ENCODE measurements around the gene KIAA2012. TPM values are rescaled to one million over a fixed set of nuclear protein-coding genes. Genes with fewer than 3 reads are reported as not detected.

The KIAA2012 gene
- total RNA-seq, 2 experiments from 2014 or later = not detected

DNA sequence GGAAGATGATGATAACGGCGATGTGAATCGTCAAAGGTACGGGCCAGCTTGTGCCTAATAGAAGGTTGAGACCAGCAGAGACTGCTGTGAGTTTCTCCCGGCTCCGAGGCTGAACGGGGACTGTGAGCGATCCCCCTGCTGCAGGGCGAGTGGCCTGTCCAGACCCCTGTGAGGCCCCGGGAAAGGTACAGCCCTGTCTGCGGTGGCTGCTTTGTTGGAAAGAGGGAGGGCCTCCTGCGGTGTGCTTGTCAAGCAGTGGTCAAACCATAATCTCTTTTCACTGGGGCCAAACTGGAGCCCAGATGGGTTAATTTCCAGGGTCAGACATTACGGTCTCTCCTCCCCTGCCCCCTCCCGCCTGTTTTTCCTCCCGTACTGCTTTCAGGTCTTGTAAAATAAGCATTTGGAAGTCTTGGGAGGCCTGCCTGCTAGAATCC lies 36.4 kb upstream of the KIAA2012 start:
- ChIA-PET CTCF (no interaction called here), POLR2A (no interaction called here)
- Mint-ChIP-seq H3K36me3 (ENCODE audit: low read depth) (peaks cover 4% of the 10 kb centered on the region), H3K9me3 (no peaks in the 10 kb centered on the region), H3K4me3 (no peak overlapping the region), H3K27ac (no peak overlapping the region), H3K4me1 (peaks cover 13% of the 10 kb centered on the region), H3K27me3 (peaks cover 45% of the 10 kb centered on the region)
- DNase-seq = no peak

DNA sequence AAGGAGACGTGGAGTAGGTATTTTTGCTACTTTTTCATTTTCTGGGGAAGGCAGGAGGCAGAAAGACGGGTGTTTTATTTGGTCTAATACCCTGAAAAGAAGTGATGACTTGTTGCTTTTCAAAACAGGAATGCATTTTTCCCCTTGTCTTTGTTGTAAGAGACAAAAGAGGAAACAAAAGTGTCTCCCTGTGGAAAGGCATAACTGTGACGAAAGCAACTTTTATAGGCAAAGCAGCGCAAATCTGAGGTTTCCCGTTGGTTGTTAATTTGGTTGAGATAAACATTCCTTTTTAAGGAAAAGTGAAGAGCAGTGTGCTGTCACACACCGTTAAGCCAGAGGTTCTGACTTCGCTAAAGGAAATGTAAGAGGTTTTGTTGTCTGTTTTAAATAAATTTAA lies 36.0 kb upstream of the KIAA2012 start:
- Mint-ChIP-seq H3K27ac (no peak overlapping the region), H3K9me3 (no peaks in the 10 kb centered on the region), H3K36me3 (ENCODE audit: low read depth) (peaks cover 4% of the 10 kb centered on the region), H3K27me3 (peaks cover 41% of the 10 kb centered on the region), H3K4me3 (no peak overlapping the region), H3K4me1 (peaks cover 11% of the 10 kb centered on the region)
- DNase-seq = no peak
- POLR2A ChIA-PET = no interaction called here
- CTCF ChIA-PET = no interaction called here

DNA sequence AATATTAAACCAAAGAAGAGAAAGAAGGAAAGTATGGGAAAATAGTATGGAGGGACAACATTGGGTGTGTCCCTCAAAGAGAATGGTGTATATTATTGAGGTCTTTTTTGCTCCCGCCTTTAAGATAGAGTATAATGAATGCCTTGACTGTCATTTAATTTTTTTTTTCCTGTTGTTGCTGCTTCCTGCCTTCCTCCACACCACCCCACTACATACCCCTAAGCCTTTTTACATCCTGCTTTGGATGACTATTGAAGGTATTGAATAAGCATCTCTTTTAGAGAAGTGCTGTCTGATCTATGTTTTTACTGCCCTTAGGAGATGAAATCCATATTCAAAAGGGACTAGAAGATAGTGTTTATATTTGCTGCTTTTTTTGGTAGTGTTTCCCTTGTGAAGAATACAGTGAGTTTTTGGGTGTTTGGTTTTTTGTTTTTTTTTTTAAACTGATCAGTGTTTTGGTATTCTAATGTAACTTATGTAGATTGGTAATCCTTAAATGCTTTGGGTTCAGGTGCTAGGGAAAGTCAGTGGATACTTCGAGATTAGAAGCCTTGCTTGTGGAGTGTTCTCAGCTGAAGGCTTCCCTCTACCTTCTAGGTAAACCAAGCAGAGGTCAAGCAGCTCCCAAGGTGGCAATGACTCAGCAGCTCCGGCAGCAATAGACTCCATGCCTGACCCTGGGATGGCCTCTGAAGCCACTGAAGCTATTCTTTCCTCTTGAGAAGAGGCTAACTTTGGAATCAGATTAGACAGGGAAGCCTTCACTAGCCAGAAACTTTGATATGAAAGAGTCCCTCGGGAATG lies 34.4 kb upstream of the KIAA2012 start:
- Mint-ChIP-seq H3K4me3 (no peak overlapping the region), H3K9me3 (no peaks in the 10 kb centered on the region), H3K27ac (no peak overlapping the region), H3K4me1 (peaks cover 4% of the 10 kb centered on the region), H3K36me3 (ENCODE audit: low read depth) (no peaks in the 10 kb centered on the region), H3K27me3 (peaks cover 34% of the 10 kb centered on the region)
- ChIA-PET CTCF (no interaction called here), POLR2A (no interaction called here)
- DNase-seq = no peak

DNA sequence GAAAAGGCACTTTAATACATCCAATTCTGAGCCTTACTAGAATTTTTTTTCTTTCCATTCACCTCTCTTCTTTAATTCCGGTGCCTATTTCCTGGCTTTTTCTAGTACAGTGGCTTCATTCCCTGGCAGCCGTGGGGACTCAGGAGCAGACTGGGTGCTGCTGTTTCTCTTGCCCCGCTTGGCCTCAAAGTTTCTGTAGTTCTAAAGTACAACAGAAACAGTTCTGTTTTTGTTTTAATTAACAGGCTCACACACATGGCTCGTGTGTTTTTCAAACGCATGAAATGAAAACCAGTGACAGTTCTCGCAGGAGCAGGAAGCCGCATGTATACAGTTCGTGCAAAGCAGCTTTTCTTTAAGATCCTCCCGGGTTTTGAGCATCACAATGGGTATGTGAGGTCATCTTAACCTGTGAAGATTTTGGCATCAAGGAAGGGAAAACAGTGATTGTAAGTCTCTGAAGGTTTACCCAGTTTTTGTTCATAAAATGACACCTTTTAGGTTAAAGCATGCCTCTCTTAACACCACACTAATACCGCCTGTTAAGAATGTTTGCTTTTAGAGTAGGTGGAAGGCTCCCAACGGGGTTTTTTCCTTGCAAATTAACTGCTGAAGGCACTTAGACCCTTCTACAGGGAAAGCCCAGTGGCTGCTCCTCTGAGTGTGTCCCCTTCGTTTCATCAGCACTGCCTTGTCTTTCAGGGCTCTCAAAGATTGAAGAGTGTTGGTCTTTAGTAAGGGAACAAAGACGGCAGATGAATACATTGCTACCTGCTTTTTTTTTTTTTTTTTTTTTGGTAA lies 33.6 kb upstream of the KIAA2012 start:
- no peak for DNase-seq
- Mint-ChIP-seq H3K27me3 (peaks cover 35% of the 10 kb centered on the region), H3K4me3 (no peak overlapping the region), H3K9me3 (no peaks in the 10 kb centered on the region), H3K27ac (no peak overlapping the region), H3K36me3 (ENCODE audit: low read depth) (no peaks in the 10 kb centered on the region), H3K4me1 (peaks cover 4% of the 10 kb centered on the region)
- ChIA-PET POLR2A (no interaction called here), CTCF (no interaction called here)

DNA sequence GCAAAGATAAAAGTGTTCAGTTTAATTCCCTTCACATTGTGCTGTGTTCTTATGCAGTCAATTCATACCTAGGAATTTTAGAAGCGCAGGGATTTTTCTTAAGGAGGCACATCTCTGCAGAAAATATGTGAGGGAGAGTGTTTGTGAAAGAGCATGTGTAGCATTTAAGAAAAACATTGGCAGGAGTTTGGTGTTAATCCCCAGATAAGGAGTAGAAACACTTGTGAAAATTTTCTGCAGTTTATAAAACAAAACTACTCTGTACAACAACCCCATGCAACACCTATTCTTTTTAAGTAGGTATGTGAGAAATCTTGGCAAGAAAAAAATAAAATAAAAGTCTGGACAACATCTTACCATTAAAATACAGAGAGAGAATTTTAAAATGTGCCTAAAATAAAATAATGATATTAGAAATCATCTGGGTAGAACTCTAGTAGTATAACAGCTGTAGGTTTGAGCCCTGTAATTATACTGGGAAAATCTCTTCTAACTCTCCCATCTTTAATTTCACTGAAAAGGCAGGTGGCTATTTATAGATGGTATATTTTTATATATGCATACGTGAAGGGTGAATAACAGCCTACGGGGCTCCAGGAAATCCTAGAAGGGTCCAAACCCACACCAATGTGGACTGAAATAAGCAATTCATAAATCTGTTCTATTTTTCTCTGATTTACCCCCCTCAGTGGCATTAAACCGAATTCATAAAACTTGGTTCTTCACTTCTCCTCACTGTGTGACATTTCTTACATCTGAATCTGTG lies 32.8 kb upstream of the KIAA2012 start:
- H3K27me3 Mint-ChIP-seq = peaks cover 37% of the 10 kb centered on the region
- H3K4me1 Mint-ChIP-seq = no peaks in the 10 kb centered on the region
- no peak for DNase-seq
- ChIA-PET POLR2A (no interaction called here), CTCF (no interaction called here)
- no peaks in the 10 kb centered on the region for H3K36me3 Mint-ChIP-seq (ENCODE audit: low read depth)
- no peaks in the 10 kb centered on the region for H3K9me3 Mint-ChIP-seq
- H3K4me3 Mint-ChIP-seq = no peak overlapping the region
- no peak overlapping the region for H3K27ac Mint-ChIP-seq

DNA sequence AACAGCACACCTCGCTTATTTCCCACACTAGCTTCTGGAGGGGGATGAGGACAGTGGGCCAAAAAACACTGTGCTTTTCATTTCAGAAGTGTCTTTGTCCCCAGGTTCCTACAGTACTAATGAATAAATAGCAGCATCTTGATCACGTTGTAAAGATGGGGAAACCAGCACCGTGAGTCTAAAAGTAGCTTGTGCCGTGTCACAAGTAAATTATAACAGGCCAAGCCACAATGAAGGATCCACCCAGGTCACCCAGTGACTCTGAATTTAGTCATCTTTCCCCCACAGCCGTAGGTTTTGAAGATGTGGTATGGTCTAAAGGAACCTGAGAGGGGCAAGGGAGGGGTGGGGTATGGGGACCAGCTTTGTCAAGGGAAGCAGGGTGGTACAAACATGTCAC lies 30.6 kb upstream of the KIAA2012 start:
- DNase-seq = no peak
- H3K27me3 Mint-ChIP-seq = peaks cover 43% of the 10 kb centered on the region
- ChIA-PET CTCF (no interaction called here), POLR2A (no interaction called here)
- H3K36me3 Mint-ChIP-seq (ENCODE audit: low read depth) = no peaks in the 10 kb centered on the region
- H3K27ac Mint-ChIP-seq = no peak overlapping the region
- no peaks in the 10 kb centered on the region for H3K4me1 Mint-ChIP-seq
- no peak overlapping the region for H3K4me3 Mint-ChIP-seq
- no peaks in the 10 kb centered on the region for H3K9me3 Mint-ChIP-seq

DNA sequence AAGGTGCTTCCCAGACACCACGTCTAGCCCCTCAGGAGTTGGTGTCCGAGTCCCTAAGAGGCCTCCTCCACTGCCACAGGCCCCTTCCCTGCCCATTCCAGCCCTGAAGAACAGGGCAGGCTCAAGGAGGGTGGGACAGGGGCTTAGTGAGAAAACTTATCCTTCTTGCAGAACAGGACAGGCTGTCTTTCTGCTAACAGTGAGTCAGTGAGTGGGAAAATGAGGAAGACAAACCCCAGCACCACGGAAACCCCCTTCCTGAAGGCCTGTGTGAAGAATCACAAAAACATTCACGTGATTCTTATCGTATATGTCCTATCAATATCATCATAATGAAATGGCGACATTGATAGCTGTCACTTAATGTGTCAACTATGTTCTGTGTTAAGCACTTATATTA lies 29.6 kb upstream of the KIAA2012 start:
- ChIA-PET POLR2A (no interaction called here), CTCF (no interaction called here)
- Mint-ChIP-seq H3K27ac (no peak overlapping the region), H3K36me3 (ENCODE audit: low read depth) (no peaks in the 10 kb centered on the region), H3K4me1 (no peaks in the 10 kb centered on the region), H3K27me3 (peaks cover 37% of the 10 kb centered on the region), H3K4me3 (no peak overlapping the region), H3K9me3 (no peaks in the 10 kb centered on the region)
- no peak for DNase-seq

DNA sequence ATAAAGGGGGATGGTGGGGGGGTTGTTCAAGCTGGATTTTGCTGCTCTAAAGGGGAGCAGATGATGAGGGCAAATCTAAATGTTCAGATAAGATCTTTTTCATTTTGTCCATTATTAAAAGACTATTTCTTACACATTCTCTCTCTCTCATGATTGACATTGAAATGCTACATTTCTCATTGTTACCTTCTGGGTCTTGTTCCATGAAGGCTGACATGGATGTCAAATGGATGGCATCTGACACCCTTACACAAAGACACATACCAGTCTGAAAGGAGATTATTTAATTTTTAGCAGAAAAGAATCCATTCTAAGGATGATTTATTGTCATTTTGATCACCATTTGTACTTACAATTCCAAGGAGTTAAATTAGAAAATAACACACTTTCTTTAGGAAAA lies 28.3 kb upstream of the KIAA2012 start:
- H3K27ac Mint-ChIP-seq = no peak overlapping the region
- ChIA-PET POLR2A (no interaction called here), CTCF (no interaction called here)
- H3K4me1 Mint-ChIP-seq = no peaks in the 10 kb centered on the region
- no peak for DNase-seq
- no peaks in the 10 kb centered on the region for H3K36me3 Mint-ChIP-seq (ENCODE audit: low read depth)
- H3K4me3 Mint-ChIP-seq = no peak overlapping the region
- H3K9me3 Mint-ChIP-seq = no peaks in the 10 kb centered on the region
- peaks cover 32% of the 10 kb centered on the region for H3K27me3 Mint-ChIP-seq

DNA sequence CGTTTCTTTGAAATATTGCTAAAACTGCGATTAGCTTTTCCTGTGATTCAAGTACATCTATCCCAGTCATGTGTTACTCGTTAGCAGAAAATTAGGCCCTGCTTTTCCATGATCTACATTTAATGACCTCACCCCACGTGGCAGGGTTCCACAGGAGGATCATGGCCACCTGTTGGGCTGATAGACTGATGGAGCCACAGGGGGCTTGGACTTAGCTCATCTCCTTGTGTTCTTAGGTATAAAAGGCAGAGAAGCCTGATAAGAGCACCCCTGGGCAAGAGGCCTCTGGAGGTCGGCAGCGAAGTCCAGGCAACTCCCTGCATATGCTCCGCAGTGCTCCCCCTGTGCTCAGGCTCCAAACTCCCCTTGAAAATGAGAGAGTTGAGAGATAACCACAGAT lies 26.5 kb upstream of the KIAA2012 start:
- Mint-ChIP-seq H3K4me3 (no peak overlapping the region), H3K36me3 (ENCODE audit: low read depth) (no peaks in the 10 kb centered on the region), H3K4me1 (no peaks in the 10 kb centered on the region), H3K9me3 (no peaks in the 10 kb centered on the region), H3K27ac (no peak overlapping the region), H3K27me3 (peaks cover 30% of the 10 kb centered on the region)
- ChIA-PET CTCF (no interaction called here), POLR2A (no interaction called here)
- DNase-seq = no peak

DNA sequence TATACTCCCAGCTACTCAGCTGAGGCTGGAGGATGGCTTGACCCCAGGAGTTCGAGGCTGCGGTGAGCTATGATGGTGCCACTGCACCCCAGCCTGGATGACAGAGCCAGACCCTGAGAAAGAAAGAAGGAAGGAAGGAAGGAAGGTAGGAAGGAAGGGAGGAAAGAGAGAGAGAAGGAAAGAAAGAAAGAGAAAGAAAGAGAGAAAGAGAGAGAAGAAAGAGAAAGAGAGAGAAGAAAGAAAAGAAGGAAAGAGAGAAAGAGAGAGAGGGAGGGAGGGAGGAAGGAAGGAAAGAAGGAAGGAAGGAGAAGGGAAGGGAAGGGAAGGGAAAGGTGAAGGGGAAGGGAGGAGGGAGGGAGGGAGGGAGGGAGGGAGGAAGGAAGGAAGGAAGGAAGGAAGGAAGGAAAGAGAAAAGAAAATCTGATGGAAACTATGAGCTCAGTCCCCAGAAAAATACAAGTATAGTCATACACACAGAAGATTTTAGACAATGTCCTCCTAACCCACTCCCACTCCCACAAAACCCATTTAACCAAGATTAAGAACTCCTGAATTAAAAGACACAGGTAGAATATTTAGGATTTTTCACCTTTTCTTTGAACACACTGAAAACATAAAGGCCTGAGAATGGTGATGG lies 23.8 kb upstream of the KIAA2012 start:
- CTCF ChIA-PET = no interaction called here
- no peaks in the 10 kb centered on the region for H3K36me3 Mint-ChIP-seq (ENCODE audit: low read depth)
- POLR2A ChIA-PET = no interaction called here
- no peaks in the 10 kb centered on the region for H3K4me1 Mint-ChIP-seq
- no peak overlapping the region for H3K4me3 Mint-ChIP-seq
- H3K27ac Mint-ChIP-seq = no peak overlapping the region
- peaks cover 32% of the 10 kb centered on the region for H3K27me3 Mint-ChIP-seq
- no peaks in the 10 kb centered on the region for H3K9me3 Mint-ChIP-seq
- no peak for DNase-seq

DNA sequence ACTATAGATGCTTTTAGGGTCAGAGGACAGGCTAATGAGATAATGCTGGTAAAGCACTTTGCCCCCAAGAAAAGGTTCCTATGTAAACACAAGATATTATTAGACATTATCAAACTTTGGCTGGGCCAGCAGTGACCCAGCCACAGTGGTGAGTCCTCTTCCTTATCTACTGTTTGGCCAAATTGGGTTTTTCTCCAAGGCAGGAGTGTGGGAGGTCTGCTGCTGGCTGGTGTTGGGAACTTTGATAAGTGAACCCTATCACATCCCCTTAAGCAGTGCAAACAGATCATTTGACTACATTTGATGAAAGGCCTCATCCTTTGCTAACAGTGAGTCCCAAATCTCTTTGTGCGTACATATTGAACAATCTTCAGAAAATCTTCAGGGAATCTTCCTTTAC lies 23.2 kb upstream of the KIAA2012 start:
- Mint-ChIP-seq H3K4me3 (no peak overlapping the region), H3K9me3 (no peaks in the 10 kb centered on the region), H3K27ac (no peak overlapping the region), H3K27me3 (peaks cover 33% of the 10 kb centered on the region), H3K36me3 (ENCODE audit: low read depth) (no peaks in the 10 kb centered on the region), H3K4me1 (no peaks in the 10 kb centered on the region)
- DNase-seq = no peak
- POLR2A ChIA-PET = no interaction called here
- CTCF ChIA-PET = no interaction called here

DNA sequence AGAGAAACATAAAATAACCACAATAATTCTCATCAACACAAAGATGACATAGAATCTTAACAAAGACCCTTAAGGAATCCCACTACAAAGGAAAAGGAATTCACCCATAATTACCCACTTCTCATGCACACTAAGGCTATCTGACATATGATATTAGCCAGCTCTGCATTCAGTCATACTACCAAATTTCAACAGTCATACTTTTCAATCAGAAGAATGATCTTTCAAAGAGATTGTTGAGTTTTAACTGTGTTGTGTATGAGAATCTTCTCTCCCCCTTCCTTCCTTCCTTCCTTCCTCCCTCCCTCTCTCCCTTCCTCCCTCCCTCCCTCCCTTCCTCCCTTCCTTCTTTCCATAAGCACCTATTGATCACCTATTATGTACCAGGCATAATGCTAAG lies 22.4 kb upstream of the KIAA2012 start:
- no peak overlapping the region for H3K27ac Mint-ChIP-seq
- H3K27me3 Mint-ChIP-seq = peaks cover 30% of the 10 kb centered on the region
- H3K9me3 Mint-ChIP-seq = no peaks in the 10 kb centered on the region
- POLR2A ChIA-PET = no interaction called here
- CTCF ChIA-PET = no interaction called here
- H3K36me3 Mint-ChIP-seq (ENCODE audit: low read depth) = no peaks in the 10 kb centered on the region
- no peak for DNase-seq
- no peak overlapping the region for H3K4me3 Mint-ChIP-seq
- H3K4me1 Mint-ChIP-seq = no peaks in the 10 kb centered on the region

DNA sequence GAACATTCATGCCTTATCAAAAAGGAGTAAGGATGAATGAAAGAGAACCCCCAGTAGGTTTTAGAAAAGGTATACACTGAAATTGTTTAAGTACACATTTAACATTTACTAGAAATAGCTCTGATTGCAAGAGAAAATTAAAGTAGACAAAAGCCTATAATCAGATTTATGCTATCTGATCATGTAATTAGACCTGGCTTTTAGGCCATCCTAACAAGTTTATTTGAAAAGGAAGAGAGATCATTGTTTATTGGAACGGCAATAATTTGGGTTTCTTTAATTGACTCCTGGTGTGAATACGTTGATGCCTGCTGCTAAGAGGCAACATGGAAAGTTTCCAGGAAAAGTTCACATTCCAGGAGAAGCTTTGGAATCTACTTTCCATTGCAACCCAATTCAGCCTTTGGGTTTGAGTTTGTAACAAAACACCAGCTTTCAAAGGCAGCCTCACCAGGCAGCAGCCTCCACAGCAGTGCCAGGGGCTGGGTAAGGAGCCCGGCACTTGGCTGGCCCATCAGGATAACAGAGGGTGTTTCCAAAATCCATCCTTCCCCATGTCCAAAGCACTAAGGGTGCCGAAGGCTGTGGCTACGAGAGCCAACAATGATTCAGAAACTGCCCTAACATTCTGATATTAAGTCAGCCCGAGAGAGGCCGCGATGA lies 21.4 kb upstream of the KIAA2012 start:
- Mint-ChIP-seq H3K4me1 (no peaks in the 10 kb centered on the region), H3K9me3 (no peaks in the 10 kb centered on the region), H3K27me3 (peaks cover 33% of the 10 kb centered on the region), H3K36me3 (ENCODE audit: low read depth) (no peaks in the 10 kb centered on the region), H3K4me3 (no peak overlapping the region), H3K27ac (no peak overlapping the region)
- ChIA-PET POLR2A (no interaction called here), CTCF (no interaction called here)
- no peak for DNase-seq
